Stimulated activated CD8-positive, alpha-beta memory T cell treated with anti-CD3 and anti-CD28 coated beads, Interleukin-7, amount 100 ng/mL, for 4 hours (primary cell): ENCODE data around the gene PCDHB10.

ENCODE experiments used
- DNase-seq, 2 donors: peaks; one replicate each; pipeline ENCODE4 v3.0.0-alpha.2; 2020; ENCODE audit warnings: low read depth in 2 of 2

The PCDHB10 gene

DNA sequence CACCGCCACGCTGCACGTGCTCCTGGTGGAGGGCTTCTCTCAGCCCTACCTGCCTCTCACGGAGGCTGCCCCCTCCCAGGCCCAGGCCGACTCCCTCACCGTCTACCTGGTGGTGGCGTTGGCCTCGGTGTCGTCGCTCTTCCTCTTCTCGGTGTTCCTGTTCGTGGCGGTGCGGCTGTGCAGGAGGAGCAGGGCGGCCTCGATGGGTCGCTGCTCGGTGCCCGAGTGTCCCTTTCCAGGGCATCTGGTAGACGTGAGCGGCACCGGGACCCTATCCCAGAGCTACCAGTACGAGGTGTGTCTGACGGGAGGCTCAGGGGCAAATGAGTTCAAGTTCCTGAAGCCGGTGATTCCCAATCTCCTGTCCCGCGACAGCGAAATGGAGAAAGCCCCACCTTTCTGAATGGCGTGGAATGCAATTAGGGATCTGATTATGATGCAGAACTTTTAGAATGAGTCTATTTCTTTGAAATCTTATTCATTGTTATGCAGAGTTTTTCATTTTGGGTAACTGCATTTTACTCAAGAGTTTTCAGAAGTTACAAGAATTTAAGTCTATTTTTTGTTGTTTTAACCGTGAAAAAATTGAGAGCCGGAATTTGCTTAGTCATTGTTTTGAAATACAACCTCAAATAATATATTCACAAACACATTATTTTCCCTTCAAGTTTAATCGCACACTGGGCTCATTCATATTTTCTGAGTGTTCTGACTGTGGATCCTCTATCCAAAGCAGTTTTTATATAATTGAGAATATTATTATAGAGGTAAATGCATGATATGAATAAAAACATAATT, 44.6 kb downstream of the PCDHB10 start:
- no peak for DNase-seq

GRCh38 chr5:141241496-141241895, 49.3 kb downstream of the PCDHB10 start:
- no peak for DNase-seq
